Measurements from ENCODE around the gene VTI1A.

VTI1A gene

DNA sequence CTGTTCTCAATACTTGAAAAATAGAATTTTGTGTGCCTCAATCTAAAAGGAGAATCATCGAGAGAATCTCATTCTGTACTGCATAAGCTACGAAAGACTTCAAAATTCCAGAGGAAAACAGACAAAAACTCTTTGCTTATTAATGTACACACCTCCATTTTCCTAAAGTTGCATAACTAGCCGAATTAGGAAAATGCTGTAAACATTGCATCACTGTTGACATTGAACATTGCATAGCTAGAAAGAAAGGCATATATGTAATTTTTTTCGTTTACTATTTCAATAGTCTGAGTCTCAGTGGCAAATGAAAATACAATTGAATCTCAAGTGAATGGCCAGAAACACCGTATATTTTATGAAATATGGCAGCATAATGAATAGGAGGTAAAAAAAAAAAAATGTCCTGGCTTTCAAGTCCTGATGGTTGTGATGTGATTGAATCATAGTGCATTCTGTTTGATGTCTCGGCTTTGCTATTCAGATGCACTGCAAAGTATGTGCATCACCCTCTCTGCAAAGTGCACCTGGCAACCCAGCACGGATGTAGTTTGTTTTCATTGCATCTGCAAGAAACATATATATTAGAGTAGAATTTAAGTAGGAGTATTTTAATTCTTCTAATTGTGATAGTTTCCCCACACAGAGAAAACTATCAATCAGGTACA, 196.7 kb downstream of the VTI1A start:
- DNase-seq, result no peak

DNA sequence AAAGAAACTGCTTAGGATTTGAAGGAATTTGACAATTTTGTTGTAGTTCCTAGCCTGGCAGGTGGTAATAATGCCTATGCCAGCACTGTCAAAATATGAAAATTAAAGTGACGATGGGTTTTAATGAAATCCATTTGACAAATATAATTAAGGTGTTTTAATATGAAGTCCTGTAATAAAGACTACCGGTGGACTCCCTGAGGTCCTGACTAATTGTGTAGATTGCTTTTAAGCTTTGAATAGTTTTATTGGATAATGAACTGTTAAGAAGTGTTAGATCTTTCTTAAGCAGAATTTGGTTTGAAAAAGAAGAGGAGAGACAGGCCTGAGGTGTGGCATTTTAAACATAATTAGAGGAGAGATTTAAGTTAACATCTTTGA, 197.2 kb downstream of the VTI1A start:
- no peak for DNase-seq

DNA sequence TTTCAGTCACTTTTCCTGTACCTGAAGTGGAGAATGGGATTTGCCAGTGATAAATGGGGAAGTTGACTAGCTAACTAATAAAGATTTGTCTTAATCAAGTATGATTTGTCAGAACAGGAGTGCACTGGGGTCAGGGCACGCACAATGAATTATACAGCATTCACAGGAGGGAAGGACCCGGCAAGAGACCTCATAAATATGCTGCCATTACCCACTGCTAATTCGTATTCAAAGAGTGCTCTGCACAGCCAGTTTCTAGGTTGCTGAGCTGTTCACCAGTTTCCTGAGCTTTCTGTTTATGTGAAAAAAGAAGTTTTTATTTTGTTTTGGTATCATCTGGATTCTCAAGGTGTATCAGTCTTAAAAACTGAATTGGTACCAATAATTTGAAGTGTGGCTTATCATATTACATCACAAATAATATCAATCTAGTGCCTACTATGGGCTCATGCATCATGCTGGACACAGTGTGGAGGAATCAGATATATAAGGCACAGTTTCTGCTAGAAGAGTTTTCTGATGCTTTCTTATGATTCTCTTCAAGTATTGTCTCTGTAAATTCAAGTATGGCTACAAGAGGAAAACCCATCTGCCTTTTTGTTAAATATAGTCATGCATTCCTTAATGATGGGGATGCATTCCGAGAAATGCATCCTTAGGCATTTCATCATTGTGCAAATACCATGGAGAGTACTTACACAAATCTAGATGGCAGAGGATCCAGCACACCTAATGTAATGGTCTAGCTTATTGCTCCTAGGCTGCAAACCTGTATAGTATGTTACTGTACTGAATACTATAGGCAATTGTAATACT, 202.2 kb downstream of the VTI1A start:
- peak; percentile 57 for DNase-seq

DNA sequence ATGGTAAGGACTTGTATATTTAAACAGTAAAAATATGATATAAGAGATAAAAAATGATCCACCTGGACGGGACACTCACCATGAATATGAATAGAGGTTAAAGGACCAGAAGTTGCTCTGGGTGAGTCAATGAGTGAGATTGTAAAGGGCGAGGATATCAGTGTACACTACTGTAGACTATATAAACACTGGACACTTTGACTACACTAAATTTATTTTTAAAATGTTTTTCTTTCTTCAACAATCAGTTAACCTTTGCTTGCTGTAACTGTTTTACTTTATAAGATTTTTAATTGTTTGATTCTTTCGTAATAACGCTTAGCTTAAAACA, 202.8 kb downstream of the VTI1A start:
- no peak for DNase-seq

DNA sequence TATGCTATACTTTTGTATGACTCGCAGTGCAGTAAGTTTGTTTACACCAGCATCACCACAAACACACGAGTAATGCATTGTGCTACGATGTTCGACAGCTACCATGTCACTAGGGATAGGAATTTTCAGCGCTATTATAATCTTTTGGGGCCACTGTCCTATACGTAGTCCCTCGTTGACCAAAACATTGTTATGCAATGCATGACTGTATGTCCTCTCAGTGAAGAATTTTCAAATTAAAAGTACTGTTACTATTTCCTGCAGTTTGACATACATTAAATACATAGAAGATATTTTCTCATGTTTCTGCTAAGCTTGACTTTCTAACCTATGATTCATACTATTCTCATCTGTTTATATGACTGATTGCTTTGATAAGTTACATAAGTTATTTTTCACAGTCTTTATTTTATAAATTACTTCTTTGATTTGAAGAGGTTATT, 203.6 kb downstream of the VTI1A start:
- DNase-seq, result peak; percentile 43

DNA sequence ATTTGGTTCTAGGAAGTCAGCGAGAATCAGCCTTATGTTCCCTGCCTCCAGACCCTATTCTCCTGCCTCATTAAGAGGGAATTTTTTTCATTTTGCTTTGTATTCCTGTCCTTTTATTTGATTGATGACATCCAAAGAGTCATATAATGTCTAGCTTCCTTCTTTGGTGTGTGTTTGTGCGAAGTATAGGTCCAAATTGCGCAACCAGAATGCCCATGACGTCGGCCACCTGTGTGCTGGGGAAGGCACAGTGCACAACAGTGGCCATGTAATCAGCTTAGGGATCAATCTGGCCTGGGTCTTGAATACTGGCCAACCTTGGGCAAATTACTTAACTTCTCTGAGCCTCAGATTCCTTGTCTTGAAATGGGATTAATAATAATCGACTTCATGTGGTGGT, 206.2 kb downstream of the VTI1A start:
- no peak for DNase-seq

DNA sequence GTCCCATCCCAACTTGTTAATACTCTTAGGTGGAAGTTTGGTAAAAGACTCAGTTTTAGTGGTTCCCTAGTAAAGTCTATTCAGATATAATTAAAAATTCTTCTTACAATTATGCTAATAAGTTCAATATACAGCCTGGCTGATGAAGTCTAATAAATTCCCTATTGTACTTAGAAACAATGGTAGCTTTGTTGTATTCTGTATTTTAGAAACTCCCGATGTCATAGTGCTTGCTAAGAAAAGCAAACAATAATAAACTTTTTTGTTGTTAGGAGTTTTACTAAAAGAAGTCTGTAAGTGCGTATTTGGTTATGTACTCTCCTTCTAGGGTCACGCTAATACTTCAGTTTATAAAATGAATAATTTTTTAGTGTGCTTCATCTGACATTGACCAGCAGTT, 206.8 kb downstream of the VTI1A start:
- no peak for DNase-seq

DNA sequence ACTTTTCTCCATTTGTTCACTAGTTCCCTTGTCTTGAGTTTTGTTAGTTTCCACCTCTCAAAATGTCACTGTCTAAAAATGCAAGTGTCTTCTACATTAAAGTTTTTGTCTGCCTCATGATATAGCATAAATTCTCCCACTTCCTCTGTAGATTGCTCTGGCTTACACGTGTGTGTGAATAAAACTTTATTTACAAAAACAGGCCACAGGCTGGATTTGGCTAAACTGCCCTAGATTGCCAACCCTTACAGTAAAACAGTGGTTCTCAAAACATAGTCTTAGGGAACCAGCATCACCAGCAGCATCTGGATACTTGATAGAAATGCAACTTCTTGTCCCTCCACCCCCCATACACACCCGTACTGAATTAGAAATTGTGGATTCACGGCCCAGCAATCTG, 207.8 kb downstream of the VTI1A start:
- no peak for DNase-seq

DNA sequence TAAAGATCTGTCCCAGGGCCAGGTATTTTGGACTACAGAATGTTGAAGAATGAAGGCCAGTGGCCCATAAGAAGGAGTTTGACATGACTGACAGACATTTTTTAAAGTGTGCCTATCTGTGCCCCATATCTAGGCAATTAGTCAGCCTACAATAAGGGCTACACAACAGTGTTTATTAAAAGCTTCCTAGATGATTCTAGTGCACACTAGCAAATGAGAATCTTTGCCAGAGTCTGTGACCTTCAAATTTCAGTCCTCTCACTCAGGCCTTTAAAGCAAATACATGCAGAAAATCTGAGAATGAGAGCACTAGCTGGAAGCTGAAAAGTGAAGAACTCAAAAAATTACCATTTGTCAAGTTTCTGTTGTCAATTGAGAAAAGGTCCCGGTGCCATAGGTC, 208.7 kb downstream of the VTI1A start:
- DNase-seq, result no peak

DNA sequence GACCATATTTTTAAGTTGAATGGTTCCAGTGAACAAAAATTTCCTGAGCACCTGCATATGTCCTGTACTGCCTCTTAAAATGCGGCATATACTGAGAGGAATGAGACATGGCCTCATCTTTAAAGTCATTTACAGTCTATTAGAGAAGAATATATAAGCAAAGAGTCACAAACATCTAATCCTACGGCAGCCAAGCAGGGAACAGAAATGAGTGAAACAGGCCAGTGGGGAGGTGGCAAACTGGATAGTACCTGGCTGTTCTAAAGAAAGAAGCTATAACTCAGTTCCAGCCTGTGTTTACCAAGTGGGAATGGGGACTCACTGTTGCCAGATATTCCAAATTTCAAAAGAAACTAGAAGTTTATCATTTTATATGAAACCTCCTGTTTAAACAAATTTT, 211.4 kb downstream of the VTI1A start:
- DNase-seq, result no peak

DNA sequence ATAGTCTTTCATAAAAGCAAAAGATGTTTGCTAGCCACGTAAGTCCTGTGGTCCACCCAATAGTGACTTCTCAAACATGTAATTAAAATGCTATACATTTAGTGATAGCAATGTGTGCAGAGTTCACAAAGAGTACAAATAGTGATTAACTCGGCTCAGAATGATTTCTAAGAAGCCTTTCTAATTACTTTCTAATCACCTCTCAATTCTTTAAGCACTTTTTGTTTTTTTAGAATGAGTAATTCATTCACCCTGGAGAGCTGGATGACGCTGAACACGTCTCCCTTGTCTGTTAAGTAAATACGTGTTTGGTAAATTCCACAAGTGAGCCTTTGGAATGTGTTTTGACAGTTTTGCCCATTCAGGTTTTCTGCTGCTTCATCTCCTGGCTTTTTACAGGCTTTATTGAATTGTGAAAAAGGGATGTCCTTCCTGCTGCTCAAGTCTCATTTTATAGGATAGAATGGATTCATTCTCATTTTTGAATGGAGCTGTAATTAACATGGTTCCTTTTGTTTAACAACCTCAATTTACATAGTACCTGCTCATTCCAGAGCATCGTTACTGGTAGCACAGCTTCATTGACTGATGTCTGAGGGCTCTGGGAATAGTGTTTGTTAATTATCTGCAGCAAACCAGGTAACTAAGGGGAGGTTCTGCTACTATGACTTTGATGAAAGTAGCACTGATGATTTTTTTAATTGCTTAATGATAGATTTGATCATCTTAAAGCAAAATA, 212.1 kb downstream of the VTI1A start:
- peak; percentile 48 for DNase-seq

DNA sequence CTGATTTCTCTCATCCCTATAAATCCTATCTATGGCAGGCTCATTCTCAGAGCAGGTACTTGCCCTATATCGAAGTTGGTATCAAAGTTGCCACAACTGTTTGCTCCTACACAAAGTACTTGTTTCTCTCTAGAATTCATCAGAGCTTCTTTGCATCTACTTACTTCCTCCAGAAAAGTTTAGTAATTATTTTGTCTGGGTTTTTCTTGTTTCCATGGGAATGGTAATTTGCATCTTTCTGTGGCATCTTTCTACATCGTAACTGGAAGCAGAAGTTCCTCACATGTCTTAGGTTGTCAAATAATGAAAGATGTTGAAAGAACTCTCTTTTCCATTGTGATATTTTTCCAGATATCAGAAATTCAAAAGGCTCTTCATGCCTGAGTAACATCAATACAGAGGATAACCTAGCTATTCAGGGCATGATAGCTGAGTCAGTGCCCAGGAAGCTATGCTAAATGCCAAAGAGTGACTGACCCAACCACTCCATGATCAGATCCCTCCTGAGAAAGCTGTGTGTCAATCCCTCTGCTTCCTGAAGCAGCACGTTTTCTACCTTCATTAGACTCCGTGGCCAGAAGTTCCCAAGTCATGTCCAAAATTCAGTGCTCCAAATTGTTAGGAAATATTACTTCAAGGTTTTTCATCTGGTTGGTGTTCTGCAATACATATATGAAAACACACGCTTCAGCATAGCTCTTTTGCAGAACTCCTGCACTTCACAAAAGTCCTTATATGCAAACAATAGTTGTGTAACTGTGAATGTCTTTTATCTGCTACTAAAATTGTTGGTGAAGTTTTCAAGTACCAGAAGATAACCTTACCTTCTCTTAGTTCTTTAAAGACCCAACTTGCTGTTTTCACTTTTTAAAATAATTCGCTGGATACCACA, 216.5 kb downstream of the VTI1A start:
- peak; percentile 64 for DNase-seq

DNA sequence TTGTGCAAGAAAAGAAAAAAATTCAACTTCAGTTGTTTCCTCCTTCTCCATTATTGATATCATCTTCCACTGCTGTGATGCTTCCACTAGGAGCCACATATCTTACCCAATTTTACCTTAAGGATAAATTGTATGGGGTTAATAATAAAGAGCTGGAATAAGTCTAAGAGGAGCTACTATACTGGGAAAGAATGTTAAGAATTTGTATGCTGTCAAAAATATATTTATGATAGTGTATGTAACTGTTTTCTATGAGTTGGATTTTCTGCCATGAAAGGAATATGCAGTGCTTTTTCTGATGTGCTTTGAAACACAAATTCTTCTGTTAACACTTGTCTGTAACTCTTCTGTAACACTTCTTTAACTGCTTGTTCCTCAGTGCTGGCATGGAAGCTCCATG, 219.1 kb downstream of the VTI1A start:
- peak; percentile 46 for DNase-seq

DNA sequence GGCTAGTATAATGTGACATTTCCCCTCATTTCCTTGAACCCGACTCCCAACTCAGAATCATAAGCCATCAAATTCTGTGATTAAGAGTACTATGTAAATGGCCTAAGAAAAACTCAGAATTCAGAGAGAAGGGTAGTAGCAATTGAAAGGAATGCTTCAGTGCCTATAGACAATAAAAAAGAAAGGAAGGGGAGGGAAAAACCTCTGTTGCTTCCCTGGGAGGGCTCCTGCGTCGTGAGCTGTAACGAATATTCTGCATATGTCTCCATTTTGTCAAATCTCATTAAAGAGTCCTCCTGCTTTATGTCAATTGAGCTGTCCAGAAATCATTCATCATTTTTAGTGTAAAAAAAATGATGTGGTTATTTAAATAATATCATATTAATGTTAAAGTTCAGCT, 223.0 kb downstream of the VTI1A start:
- DNase-seq, result no peak

DNA sequence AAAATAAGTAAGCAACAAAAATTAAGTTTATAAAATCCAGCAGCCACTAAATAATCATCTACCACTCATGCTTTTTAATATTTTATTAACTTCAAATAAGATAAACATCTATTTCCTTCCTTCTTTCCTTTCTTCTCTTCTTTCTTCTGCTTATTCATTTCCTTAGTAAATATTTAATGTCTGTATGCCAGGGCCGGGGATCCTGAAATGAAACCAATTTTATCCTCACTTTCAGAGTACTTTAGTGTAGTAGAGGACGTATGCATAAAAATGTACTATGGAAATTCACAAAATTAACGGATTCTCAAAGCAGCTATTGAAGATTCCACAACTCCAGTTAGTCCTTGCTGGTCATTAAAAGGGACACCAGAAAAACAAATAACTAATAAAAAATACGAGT, 224.7 kb downstream of the VTI1A start:
- DNase-seq, result no peak

DNA sequence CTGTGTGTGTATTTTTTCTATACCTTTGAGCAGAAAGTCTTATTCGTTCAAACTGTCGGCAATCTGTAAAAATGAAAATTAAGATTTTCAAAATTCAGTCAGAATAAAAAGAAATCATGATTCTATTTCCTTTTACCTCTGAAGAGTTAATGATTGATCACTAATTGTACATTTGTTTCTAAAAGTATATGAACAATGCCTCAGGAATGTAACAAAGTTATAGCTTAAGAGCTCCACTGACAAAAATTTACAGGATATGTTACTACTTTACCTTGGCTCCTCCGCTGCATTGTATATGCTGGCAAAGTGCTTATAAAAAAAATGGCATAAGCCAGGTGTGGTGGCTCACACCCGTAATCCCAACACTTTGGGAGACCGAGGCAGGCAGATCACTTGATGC, 225.7 kb downstream of the VTI1A start:
- DNase-seq, result no peak

DNA sequence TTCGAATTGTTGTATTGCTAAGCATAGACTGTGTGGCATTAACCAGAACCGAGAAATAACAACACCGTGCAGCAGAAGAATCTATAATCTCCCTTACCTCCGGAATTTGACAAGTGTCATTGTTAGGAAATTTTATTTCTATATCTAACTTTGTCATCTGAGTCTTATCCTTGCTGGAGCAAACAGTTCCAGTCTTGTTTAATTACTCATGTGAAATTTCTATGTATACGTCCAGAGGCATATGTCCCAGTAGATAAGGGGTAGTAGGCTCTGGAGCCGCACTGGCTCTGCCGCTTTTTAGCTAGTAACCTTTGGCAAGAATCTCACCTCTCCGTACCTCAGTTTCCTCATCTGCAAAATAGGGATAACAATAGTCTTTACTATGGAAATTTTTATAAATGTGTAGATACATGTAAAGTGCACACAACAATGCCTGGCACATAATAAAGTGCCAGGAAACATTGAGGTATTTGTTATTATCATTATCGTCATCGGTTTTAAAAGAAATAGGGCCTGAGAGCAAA, 228.6 kb downstream of the VTI1A start:
- no peak for DNase-seq

DNA sequence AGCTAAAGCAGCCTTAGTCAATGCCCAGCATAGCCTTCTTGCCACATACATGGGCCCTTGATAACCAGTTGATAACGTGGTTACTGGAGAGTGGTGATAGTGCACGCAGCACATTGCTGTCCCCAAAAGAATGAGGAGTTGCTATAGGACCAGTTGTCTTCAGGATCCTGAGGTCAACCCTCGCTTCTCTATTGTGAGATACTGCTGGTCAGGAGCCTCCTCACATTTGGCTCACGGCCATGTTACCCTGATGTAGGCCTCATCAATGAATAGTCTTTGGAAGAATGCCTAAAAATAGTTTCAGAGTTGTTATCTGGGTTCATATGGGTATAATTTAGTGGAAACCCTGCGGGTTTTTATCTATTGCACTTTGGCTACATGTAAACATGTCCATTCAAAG, 230.7 kb downstream of the VTI1A start:
- no peak for DNase-seq

DNA sequence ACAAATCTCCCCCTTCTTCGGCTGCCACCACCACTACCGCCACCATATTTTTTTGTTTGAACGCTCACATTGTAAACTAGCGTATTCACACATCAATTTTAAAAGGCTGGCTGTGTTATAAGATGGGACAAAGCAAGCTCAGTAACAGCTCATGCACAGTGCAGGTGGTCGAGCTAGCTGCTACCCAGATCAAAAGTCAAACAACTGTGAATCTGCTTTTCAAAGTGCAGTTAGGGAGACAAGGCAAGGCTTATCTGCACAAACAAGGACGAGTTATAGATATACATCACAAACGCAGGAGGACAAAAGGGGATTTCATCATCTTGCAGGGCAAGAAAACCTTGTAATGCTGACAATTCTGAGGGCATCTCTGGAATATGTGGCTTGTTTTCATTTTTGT, 231.6 kb downstream of the VTI1A start:
- DNase-seq, result no peak

DNA sequence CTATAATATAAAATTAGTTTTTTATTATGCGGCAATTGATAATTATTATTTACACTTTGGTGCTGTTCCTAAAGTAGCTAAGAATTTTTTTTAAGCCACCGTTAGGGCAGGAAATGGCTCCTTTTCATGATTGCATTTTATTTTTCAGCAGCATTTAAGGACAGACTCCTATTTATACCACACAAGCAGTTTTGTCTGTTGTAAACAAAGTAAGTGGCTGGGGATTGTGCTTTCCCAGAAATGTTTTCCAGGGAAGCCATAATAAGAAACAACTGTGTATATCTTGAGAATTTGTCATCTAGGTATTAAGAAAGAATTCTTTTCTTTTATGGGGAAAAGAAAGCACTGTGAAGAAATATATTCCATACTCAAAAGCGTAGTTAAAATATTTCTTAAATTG, 232.0 kb downstream of the VTI1A start:
- no peak for DNase-seq

DNA sequence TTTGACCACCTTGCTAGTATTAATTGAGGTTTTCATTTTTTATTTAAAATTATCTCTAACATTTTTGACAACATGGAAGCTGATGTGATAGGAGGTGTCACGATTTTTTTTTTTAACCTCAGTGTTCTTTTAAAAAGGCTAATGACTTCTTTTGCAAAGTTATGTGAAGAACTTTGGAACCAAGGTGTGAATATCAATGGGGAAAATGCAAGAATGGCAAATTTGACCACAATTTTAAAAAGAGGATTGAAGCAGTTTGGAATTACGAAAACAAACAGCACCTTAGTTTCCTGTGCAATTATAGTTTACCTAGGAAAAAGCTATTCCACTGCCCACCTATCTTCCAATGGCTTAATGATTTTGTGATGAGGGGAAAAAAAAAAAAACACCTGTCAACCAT, 232.4 kb downstream of the VTI1A start:
- DNase-seq, result no peak

DNA sequence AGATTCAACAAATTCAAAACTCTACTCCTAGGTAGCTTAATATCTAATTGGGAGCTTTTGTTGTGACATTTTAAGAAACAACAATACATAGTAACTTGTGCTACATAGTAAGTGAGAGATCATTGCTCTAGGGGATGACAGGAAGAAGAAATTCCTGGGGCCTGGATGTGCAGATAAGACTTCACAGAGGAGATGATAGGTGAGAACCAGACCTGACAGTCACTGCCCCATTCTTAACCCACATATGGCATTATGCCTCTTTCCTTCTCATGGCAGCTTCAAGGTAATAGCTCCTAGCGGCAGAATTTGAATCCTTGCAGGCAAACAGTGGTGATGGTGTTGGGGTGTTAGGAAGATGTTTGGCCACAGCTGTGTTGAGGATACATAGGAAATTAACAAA, 233.6 kb downstream of the VTI1A start:
- no peak for DNase-seq

DNA sequence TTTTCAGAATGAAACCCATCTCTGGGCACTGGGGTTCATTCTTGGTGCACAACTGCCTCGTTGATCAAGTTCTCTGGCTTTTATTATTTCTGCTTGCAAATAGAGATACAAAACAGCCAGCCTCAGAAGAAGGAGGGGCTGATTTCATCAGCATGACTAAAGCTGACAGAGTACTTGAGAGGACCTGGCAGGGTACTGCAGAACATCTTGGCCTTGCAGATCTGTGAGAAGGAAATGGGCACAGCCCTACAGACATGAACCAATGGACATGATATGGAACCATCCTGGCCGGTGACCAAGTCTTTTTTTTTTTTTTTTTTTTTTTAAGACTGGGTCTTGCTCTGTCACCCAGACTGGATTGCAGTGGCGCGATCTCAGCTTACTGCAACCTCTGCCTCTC, 240.6 kb downstream of the VTI1A start:
- DNase-seq, result peak; percentile 38
